Natural killer cell (primary cell): ENCODE data around the gene F12. TPM values are rescaled to one million over a fixed set of nuclear protein-coding genes. Genes with fewer than 3 reads are reported as not detected.

Experiments used
- ATAC-seq, 3 donors: fragments of 150-1000 bp in 2 of 3; fragments of 200-7000 bp in 1 of 3; cut with Tn5 transposase; 1 replicate in 1 of 3; 2 replicates in 2 of 3; pipeline ENCODE4 v1.10.0; 2021; ENCODE audit warnings: mild to moderate bottlenecking in 2 of 3, moderate library complexity in 2 of 3
- DNase-seq, 2 donors: peaks; one replicate each; pipeline versions ENCODE4 v3.0.0 to v3.0.0-alpha.2; 2013 to 2021; ENCODE audit warnings: mixed read lengths in 1 of 2
- H3K27ac ChIP-seq: one replicate; pipeline ENCODE4 v1.5.1; 2013; ENCODE audit warnings: mild to moderate bottlenecking, low read length
- H3K27me3 ChIP-seq: one replicate; pipeline ENCODE4 v1.6.1; 2013; ENCODE audit warnings: low read length; ENCODE audit not compliant: control insufficient read depth, insufficient read depth
- H3K36me3 ChIP-seq: one replicate; pipeline ENCODE4 v1.6.1; 2013; ENCODE audit warnings: low read length; ENCODE audit not compliant: control insufficient read depth, insufficient read depth
- H3K4me1 ChIP-seq: one replicate; pipeline ENCODE4 v1.6.1; 2013; ENCODE audit warnings: low read length; ENCODE audit not compliant: control insufficient read depth, insufficient read depth
- H3K4me3 ChIP-seq: one replicate; pipeline ENCODE4 v1.5.1; 2013; ENCODE audit warnings: low read length
- H3K9me3 ChIP-seq: one replicate; pipeline ENCODE4 v1.6.1; 2013; ENCODE audit warnings: low read length; ENCODE audit not compliant: control insufficient read depth, insufficient read depth
- H3K27ac Mint-ChIP-seq, 2 donors: one replicate each; pipeline ENCODE4 v1.8.0; 2022; ENCODE audit warnings: mild to moderate bottlenecking in 2 of 2, mixed read lengths in 2 of 2, moderate library complexity in 1 of 2
- H3K27me3 Mint-ChIP-seq, 2 donors: one replicate each; pipeline ENCODE4 v1.8.0; 2022; ENCODE audit warnings: low read depth in 2 of 2, mixed read lengths in 2 of 2
- H3K36me3 Mint-ChIP-seq: one replicate; pipeline ENCODE4 v1.8.0; 2022; ENCODE audit warnings: mixed read lengths
- H3K4me1 Mint-ChIP-seq, 2 donors: one replicate each; pipeline ENCODE4 v1.8.0; 2022; ENCODE audit warnings: mixed read lengths in 2 of 2
- H3K4me3 Mint-ChIP-seq: one replicate; pipeline ENCODE4 v1.8.0; 2022; ENCODE audit warnings: mild to moderate bottlenecking, moderate library complexity, mixed read lengths
- H3K9me3 Mint-ChIP-seq, 2 donors: one replicate each; pipeline ENCODE4 v1.8.0; 2022; ENCODE audit warnings: mixed read lengths in 2 of 2
- CTCF ChIP-seq: fragments of 200-600 bp; IDR thresholded peaks from one replicate; pipeline ENCODE4 v1.8.0; 2022; ENCODE audit warnings: antibody characterized with exemption
- WGBS: methylation state at CpG from one replicate; pipeline ENCODE4 v1.1.7; 2013; ENCODE audit warnings: missing lambda C conversion rate; ENCODE audit not compliant: insufficient coverage; 5-methylcytosine and 5-hydroxymethylcytosine counted together
- intact Hi-C: fragments of 100-400 bp; cut with micrococcal nuclease; formaldehyde crosslinking; loops from one replicate; pipeline ENCODE4 v1.14.2; 2022
- total RNA-seq, 4 donors: library from RNA; stranded (reverse); fragments of 120-200 nt in 1 of 4; gene quantifications; one replicate each; pipeline versions ENCODE4 v1.2.3 to v1.2.4, GENCODE V29; 2013 to 2022

F12 gene
- total RNA-seq, 3 donors from 2014 or later (not counting 1 experiment from before 2014, with no cell fraction given) = 0.66 to 1.7 (median 0.93) TPM

GRCh38 chr5:177438468-177438867 is 29.1 kb upstream of the F12 start:
- peaks cover 48% of the 10 kb centered on the region for H3K4me1 ChIP-seq
- H3K36me3 Mint-ChIP-seq = no peaks in the 10 kb centered on the region

GRCh38 chr5:177437623-177438022 is 28.3 kb upstream of the F12 start:
- Mint-ChIP-seq H3K9me3 (no peaks in the 10 kb centered on the region), H3K27ac (peak overlapping the region; percentile 38 to 48), H3K4me3 (no peak overlapping the region), H3K4me1 (peaks cover 10 to 50% of the 10 kb centered on the region in 2 donors), H3K27me3 (no peaks in the 10 kb centered on the region), H3K36me3 (no peaks in the 10 kb centered on the region)
- TF ChIP-seq CTCF = no peak
- Histone ChIP-seq H3K27ac (no peak overlapping the region), H3K36me3 (peaks cover 92% of the 10 kb centered on the region), H3K9me3 (no peaks in the 10 kb centered on the region), H3K4me1 (peaks cover 56% of the 10 kb centered on the region), H3K4me3 (no peak overlapping the region), H3K27me3 (no peaks in the 10 kb centered on the region)
- intact Hi-C loops = loop anchor here (1.0 kb wide), 1 partner anchor 11 kb away; no protein-coding TSS in a partner anchor
- DNase-seq (peak in 1 of 2 donors; percentile 11), ATAC-seq (no peak)
- 96% methylated on average over 4 of the region's 4 CpGs for WGBS

More at GRCh38 chr5:177438468-177438867, 29.1 kb upstream of the F12 start:
- no peaks in the 10 kb centered on the region for H3K9me3 ChIP-seq
- intact Hi-C loops = no loop called here
- peaks cover 7 to 45% of the 10 kb centered on the region in 2 donors for H3K4me1 Mint-ChIP-seq
- no peaks in the 10 kb centered on the region for H3K9me3 Mint-ChIP-seq
- peaks cover 89% of the 10 kb centered on the region for H3K36me3 ChIP-seq
- 92% methylated on average over 10 of the region's 10 CpGs for WGBS
- H3K4me3 Mint-ChIP-seq = no peak overlapping the region
- no peak for TF ChIP-seq CTCF
- peak overlapping the region; percentile 38 to 48 for H3K27ac Mint-ChIP-seq
- H3K4me3 ChIP-seq = no peak overlapping the region
- H3K27ac ChIP-seq = no peak overlapping the region
- no peaks in the 10 kb centered on the region for H3K27me3 Mint-ChIP-seq
- ATAC-seq (no peak), DNase-seq (no peak)
- H3K27me3 ChIP-seq = no peaks in the 10 kb centered on the region

- Mint-ChIP-seq H3K27me3 (no peaks in the 10 kb centered on the region), H3K9me3 (no peaks in the 10 kb centered on the region), H3K27ac (no peak overlapping the region), H3K4me1 (peaks cover 24 to 59% of the 10 kb centered on the region in 2 donors), H3K36me3 (no peaks in the 10 kb centered on the region), H3K4me3 (no peak overlapping the region)
- ATAC-seq = no peak
- intact Hi-C loops = no loop called here
- TF ChIP-seq CTCF = no peak
- no peaks in the 10 kb centered on the region for H3K9me3 ChIP-seq
- H3K27ac ChIP-seq = no peak overlapping the region
- H3K4me1 ChIP-seq = peaks cover 73% of the 10 kb centered on the region
- no peak for DNase-seq
- no peaks in the 10 kb centered on the region for H3K27me3 ChIP-seq
- 95% methylated on average over 37 of the region's 37 CpGs for WGBS
- no peak overlapping the region for H3K4me3 ChIP-seq
- H3K36me3 ChIP-seq = peaks cover 84% of the 10 kb centered on the region
Measured at GRCh38 chr5:177435847-177436536, 26.6 kb upstream of the F12 start.
